HAP-1 (cell line): ENCODE results near the gene SUSD3.

Experiments used
- DNase-seq, 2 experiments: peaks; one replicate each; pipeline ENCODE4 v3.0.0-alpha.2; 2016 to 2020; ENCODE audit warnings: low spot score in 2 of 2
- H3K27me3 ChIP-seq: fragments of 250-450 bp; sonication (Bioruptor Pico); 2 replicates; pipeline ENCODE4 v1.5.1; 2020; ENCODE audit warnings: low read depth, mild to moderate bottlenecking, moderate library complexity
- H3K36me3 ChIP-seq: fragments of 250-450 bp; sonication (Bioruptor Pico); replicated peaks from 2 replicates; pipeline ENCODE4 v1.5.1; 2020; ENCODE audit warnings: mild to moderate bottlenecking
- H3K4me1 ChIP-seq: fragments of 250-450 bp; sonication (Bioruptor Pico); 2 replicates; pipeline ENCODE4 v1.5.1; 2020; ENCODE audit warnings: mild to moderate bottlenecking
- H3K4me3 ChIP-seq: fragments of 250-450 bp; sonication (Bioruptor Pico); 2 replicates; pipeline ENCODE4 v1.5.1; 2020; ENCODE audit warnings: mild to moderate bottlenecking, moderate library complexity
- H3K9me3 ChIP-seq: fragments of 250-450 bp; sonication (Bioruptor Pico); 2 replicates; pipeline ENCODE4 v1.5.1; 2020; ENCODE audit warnings: mild to moderate bottlenecking, moderate library complexity
- in situ Hi-C: fragments of 300-500 bp; cut with MboI; formaldehyde crosslinking; loops from 3 replicates; pipeline ENCODE4 v1.14.3; 2020; ENCODE audit warnings: low sequenced_read_pairs, inconsistent platforms, mixed read lengths

Gene SUSD3

DNA sequence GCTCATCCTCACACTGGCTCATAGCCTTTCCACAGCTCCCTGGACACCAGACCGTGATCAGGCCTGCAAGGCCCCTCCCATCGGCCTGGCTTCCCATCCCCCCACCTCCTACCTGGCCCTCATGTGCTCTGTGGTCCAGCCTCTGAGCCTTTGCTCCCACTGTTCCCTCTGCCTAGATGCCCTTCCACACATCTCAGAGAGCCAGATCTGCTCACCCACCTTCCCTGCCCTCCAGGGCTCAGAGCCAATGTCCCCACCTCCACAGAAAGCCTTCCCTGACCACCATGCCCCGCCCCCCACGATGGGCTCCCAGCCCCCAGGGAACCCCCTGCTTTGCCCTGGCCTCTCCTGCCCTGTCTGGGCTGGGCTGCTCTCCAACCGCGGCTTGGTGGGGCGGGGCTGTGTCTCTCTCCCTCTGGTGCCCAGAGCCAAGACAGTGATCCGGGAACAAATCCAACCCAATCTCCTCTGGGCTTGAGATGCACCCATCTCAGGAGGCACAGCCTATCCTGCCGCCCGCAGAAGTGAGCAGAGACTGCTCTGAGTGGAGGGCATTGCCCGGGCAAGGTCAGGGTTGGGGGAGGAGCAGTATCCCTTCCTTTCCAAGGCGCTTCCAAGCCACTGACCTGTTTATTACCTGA is 73.9 kb downstream of the SUSD3 start:
- Histone ChIP-seq H3K9me3 (no peaks in the 10 kb centered on the region), H3K27me3 (no peaks in the 10 kb centered on the region), H3K4me3 (peak overlapping the region; percentile 84), H3K4me1 (peaks cover 13% of the 10 kb centered on the region), H3K36me3 (no peaks in the 10 kb centered on the region)
- DNase-seq: peak in 1 of 2 experiments; percentile 61
- in situ Hi-C loops: no loop called here

DNA sequence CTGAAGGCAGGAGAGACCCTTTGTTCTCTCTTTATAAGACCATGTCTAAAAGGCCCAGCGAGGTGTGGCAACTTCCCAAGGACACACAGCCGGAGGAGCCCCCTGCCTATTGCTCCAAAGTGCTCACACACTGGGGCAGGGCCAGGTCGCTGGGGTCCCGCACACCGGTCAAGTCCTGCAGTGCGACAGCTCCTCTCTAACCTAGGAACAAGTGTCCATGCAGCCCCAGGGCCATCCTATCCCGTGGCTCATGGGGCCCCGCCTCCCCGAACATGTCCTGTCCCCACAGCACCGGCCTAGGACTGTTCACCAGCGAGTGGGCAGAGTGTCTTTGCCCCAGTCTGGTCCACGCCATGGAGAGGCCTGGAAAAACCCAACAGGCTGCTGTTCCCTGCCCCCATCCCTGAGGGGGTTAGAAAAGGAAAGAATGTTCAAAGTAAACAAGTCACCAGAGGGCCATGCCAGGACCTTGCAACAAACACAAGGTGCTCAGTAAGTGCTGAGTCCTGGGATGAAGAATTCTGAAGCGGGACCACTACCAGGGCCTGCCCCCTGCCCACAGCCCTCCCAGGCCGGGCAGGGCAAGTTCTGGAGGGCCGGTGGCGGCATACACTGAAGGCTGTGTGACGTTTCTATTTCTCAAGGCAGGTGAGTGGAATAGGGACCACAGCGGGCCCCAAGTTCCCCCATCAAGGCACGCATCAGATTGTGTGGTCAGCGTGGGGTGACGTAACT is 74.6 kb downstream of the SUSD3 start:
- Histone ChIP-seq H3K27me3 (no peaks in the 10 kb centered on the region), H3K9me3 (no peaks in the 10 kb centered on the region), H3K36me3 (no peaks in the 10 kb centered on the region), H3K4me3 (peak overlapping the region; percentile 84), H3K4me1 (peaks cover 13% of the 10 kb centered on the region)
- in situ Hi-C loops: no loop called here
- DNase-seq: peak in 1 of 2 experiments; percentile 36

DNA sequence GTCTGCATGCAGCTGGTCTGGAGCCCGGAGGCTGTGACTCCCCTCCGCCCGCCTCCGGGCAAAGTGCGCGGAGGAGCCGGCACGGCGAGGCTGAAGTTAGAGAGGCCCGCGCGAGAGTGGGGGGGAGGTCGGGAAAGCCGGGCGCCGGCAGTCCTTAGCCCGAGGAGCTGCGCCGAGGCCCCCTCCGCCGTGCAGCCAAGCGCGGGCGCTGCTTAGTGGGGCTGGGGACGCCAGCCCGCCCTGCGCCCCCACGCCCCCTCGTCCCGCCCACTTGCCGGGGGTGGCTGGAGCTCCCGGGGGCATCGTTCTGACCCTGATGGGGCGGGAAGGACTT is 75.1 kb downstream of the SUSD3 start:
- Histone ChIP-seq H3K9me3 (no peaks in the 10 kb centered on the region), H3K4me1 (peaks cover 13% of the 10 kb centered on the region), H3K27me3 (no peaks in the 10 kb centered on the region), H3K36me3 (no peaks in the 10 kb centered on the region), H3K4me3 (peak overlapping the region; percentile 84)
- peak; percentile 19 to 65 for DNase-seq
- in situ Hi-C loops: no loop called here

DNA sequence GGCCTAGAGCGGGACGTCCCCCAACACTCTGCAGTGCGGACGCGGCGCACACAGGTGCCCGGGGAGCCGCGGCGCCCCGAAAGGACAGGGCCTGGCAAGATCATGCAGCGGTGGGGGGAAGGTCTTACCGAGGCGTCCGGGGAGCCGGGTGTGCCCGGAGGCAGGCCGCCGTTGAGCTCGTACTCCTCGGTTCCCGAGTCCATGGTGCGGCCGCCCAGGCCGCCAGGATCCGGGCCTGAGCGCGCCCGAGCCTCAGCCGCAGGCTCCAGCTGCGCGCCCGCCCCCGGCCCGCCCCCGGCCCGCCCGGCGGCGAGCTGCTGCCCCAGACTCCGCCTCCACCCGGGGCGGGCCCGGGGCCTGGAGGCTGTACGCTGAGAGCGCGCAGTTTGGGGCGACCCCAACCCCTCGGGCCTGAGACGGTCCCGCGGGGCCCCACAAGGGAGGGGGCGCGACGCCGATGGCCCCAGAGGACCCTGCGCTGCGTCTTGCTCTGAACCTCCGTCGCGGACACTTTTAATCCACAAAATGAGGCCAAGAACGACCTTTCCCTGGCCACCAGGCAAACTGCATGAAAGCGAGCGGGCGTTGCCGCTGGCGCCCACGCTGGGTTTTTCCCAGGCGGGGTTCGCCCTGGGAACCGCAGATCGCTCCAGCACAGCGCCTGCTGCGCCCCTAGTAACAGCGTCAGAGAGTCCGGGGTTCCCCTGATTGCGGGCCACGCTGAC is 75.7 kb downstream of the SUSD3 start, which contains the start of gene NINJ1:
TSS of gene NINJ1 (minus strand) at position 237 of the 725 bp plus-strand sequence. CDS start at position 203, 34 bp downstream.
- H3K36me3 ChIP-seq: no peaks in the 10 kb centered on the region
- DNase-seq: peak; percentile 60 to 73
- in situ Hi-C loops: no loop called here
- H3K4me1 ChIP-seq: peaks cover 13% of the 10 kb centered on the region
- peak within 1 kb of the TSS; percentile 84 for H3K4me3 ChIP-seq
- no peaks in the 10 kb centered on the region for H3K9me3 ChIP-seq
- no peaks in the 10 kb centered on the region for H3K27me3 ChIP-seq
